Loucy (cell line): ENCODE data around the gene GLIPR1L2.

Source experiments
- EZH2phosphoT487 ChIP-seq: fragments of 200-600 bp; IDR thresholded peaks from 2 replicates; pipeline ENCODE4 v1.6.1; 2018; ENCODE audit warnings: antibody characterized with exemption, mild to moderate bottlenecking, moderate library complexity, borderline replicate concordance
- TF ChIP-seq, protein P1 (sequence below): fragments of 200-600 bp; sonication (generic); conservative IDR thresholded peaks from 2 replicates; pipeline ENCODE4 v1.5.1; 2014; ENCODE audit warnings: mild to moderate bottlenecking, antibody characterized with exemption, low read length

DNA sequence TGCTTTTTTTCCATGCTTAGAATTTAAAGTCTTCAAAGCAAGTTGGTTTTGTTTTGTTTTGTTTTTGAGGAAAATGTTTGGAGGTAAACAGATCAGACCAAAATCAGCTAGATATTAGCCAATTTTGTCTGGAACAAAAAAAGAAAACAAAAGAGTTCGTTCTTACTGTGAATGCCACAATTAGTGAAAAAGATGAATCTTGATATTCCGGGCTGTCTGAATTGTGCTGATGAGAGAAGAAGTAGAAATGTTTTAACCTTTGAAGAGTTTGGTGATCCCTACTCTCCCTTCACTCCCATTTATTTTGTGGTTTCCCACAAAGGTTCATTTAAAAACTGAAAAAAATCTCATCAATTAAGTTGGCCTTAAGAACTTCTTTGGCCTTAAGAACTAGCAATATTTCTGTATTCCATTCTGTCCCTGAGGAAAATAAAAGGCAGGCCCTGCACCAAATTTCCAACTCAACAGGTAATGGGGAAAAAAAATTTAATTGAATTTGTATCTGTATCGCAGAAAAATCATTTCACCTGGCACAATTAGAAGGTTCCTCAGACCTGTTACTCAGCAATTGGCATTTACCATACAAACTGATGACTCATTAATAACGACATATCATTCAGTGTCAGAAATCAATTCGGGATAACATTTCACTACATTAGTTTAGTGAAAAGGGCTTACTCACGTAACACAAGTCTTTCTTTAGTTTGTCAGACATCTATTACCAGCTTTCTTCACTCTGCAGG, 562 bp upstream of the GLIPR1L2 start:
- TF ChIP-seq, protein P1, sequence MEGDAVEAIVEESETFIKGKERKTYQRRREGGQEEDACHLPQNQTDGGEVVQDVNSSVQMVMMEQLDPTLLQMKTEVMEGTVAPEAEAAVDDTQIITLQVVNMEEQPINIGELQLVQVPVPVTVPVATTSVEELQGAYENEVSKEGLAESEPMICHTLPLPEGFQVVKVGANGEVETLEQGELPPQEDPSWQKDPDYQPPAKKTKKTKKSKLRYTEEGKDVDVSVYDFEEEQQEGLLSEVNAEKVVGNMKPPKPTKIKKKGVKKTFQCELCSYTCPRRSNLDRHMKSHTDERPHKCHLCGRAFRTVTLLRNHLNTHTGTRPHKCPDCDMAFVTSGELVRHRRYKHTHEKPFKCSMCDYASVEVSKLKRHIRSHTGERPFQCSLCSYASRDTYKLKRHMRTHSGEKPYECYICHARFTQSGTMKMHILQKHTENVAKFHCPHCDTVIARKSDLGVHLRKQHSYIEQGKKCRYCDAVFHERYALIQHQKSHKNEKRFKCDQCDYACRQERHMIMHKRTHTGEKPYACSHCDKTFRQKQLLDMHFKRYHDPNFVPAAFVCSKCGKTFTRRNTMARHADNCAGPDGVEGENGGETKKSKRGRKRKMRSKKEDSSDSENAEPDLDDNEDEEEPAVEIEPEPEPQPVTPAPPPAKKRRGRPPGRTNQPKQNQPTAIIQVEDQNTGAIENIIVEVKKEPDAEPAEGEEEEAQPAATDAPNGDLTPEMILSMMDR, result no peak
- no peak for TF ChIP-seq EZH2phosphoT487
